Neural crest cell (in vitro differentiated cells): ENCODE data around the gene CPAMD8. TPM values are rescaled to one million over a fixed set of nuclear protein-coding genes. Genes with fewer than 3 reads are reported as not detected.
"Not testable (repeated sequence)": the region's sequence is repeated elsewhere in the genome, so short reads cannot be mapped to it uniquely, and the experiment has no call there.

Experiments used
- DNase-seq: peaks from one replicate; pipeline ENCODE4 v3.0.0; 2021; ENCODE audit warnings: low read depth, mixed read lengths, low spot score
- H3K27ac Mint-ChIP-seq: one replicate; pipeline ENCODE4 v1.8.0; 2021; ENCODE audit warnings: mild to moderate bottlenecking, mixed read lengths; ENCODE audit not compliant: unreplicated experiment
- H3K27me3 Mint-ChIP-seq: 2 replicates; pipeline ENCODE4 v1.8.0; 2021; ENCODE audit warnings: low read depth, mild to moderate bottlenecking, mixed read lengths
- H3K36me3 Mint-ChIP-seq: 2 replicates; pipeline ENCODE4 v1.8.0; 2021; ENCODE audit warnings: low read depth, mild to moderate bottlenecking, mixed read lengths
- H3K4me1 Mint-ChIP-seq: 2 replicates; pipeline ENCODE4 v1.8.0; 2021; ENCODE audit warnings: mixed read lengths
- H3K4me3 Mint-ChIP-seq: one replicate; pipeline ENCODE4 v1.8.0; 2021; ENCODE audit warnings: mild to moderate bottlenecking, mixed read lengths
- H3K9me3 Mint-ChIP-seq: 2 replicates; pipeline ENCODE4 v1.8.0; 2021; ENCODE audit warnings: mixed read lengths
- CTCF ChIP-seq: fragments of 200-600 bp; sonication (generic); conservative IDR thresholded peaks from 2 replicates; pipeline ENCODE4 v1.5.0; 2021; ENCODE audit warnings: antibody characterized with exemption, mild to moderate bottlenecking
- total RNA-seq: library from RNA; stranded (reverse); gene quantifications from 2 replicates; pipeline ENCODE4 v1.2.1, GENCODE V29; 2021

The CPAMD8 gene
- total RNA-seq, 1 donor from 2014 or later, result 14.5 TPM

GRCh38 chr19:17022738-17023137 is 3.9 kb downstream of the CPAMD8 start:
- Mint-ChIP-seq H3K36me3 (peaks cover 28% of the 10 kb centered on the region), H3K9me3 (peaks cover 11% of the 10 kb centered on the region), H3K4me3 (peak overlapping the region; percentile 31), H3K4me1 (peaks cover 7% of the 10 kb centered on the region), H3K27ac (no peak overlapping the region), H3K27me3 (peaks cover 11% of the 10 kb centered on the region)
- DNase-seq, result no peak
- no peak for TF ChIP-seq CTCF

- H3K36me3 Mint-ChIP-seq, result peaks cover 28% of the 10 kb centered on the region
- no peak for TF ChIP-seq CTCF
- no peak for DNase-seq
- peaks cover 7% of the 10 kb centered on the region for H3K4me1 Mint-ChIP-seq
- no peak overlapping the region for H3K27ac Mint-ChIP-seq
- H3K9me3 Mint-ChIP-seq, result peaks cover 11% of the 10 kb centered on the region
- no peak overlapping the region for H3K4me3 Mint-ChIP-seq
- H3K27me3 Mint-ChIP-seq, result peaks cover 6% of the 10 kb centered on the region
These were observed 4.6 kb downstream of the CPAMD8 start for GRCh38 chr19:17021793-17022590.

- Mint-ChIP-seq H3K4me1 (peaks cover 7% of the 10 kb centered on the region), H3K27ac (no peak overlapping the region), H3K4me3 (no peak overlapping the region), H3K27me3 (peaks cover 6% of the 10 kb centered on the region), H3K9me3 (peaks cover 11% of the 10 kb centered on the region), H3K36me3 (peaks cover 28% of the 10 kb centered on the region)
- TF ChIP-seq CTCF, result no peak
- DNase-seq, result no peak
These were observed 5.3 kb downstream of the CPAMD8 start for GRCh38 chr19:17021328-17021727.

- H3K4me3 Mint-ChIP-seq, result no peak overlapping the region
- H3K4me1 Mint-ChIP-seq, result peaks cover 2% of the 10 kb centered on the region
- H3K27me3 Mint-ChIP-seq, result peaks cover 2% of the 10 kb centered on the region
- H3K36me3 Mint-ChIP-seq, result peaks cover 25% of the 10 kb centered on the region
- H3K9me3 Mint-ChIP-seq, result peaks cover 11% of the 10 kb centered on the region
- H3K27ac Mint-ChIP-seq, result no peak overlapping the region
- TF ChIP-seq CTCF, result no peak
- no peak for DNase-seq
These were observed 5.8 kb downstream of the CPAMD8 start for GRCh38 chr19:17020823-17021222.

- no peak for DNase-seq
- Mint-ChIP-seq H3K36me3 (peaks cover 24% of the 10 kb centered on the region), H3K4me1 (no peaks in the 10 kb centered on the region), H3K9me3 (peaks cover 11% of the 10 kb centered on the region), H3K27ac (no peak overlapping the region), H3K4me3 (no peak overlapping the region), H3K27me3 (no peaks in the 10 kb centered on the region)
- TF ChIP-seq CTCF, result no peak
These were observed 6.2 kb downstream of the CPAMD8 start for GRCh38 chr19:17020385-17020784.

GRCh38 chr19:17014212-17014861 is 12.3 kb downstream of the CPAMD8 start:
- not testable (repeated sequence) for H3K36me3 Mint-ChIP-seq, H3K9me3 Mint-ChIP-seq, DNase-seq, H3K27me3 Mint-ChIP-seq, H3K4me1 Mint-ChIP-seq, H3K4me3 Mint-ChIP-seq, H3K27ac Mint-ChIP-seq
